ENCODE data around the gene TNNC1. TPM values are rescaled to one million over a fixed set of nuclear protein-coding genes. Genes with fewer than 3 reads are reported as not detected.

Gene TNNC1
- total and polyA plus RNA-seq, 2 of the 13 experiments (the other 11 are each of a cell fraction or from before 2014, with no cell fraction given), result 11.8 to 36.4 TPM

GRCh38 chr3:52429779-52430415, 23.9 kb downstream of the TNNC1 start (continued):
- TF ChIP-seq ZNF574 (CRISPR knock-in tag; IDR thresholded peaks at IDR 0.05) (peak; percentile 46; the same call in 1 of the 2 replicates), SOX5 (CRISPR knock-in tag; IDR thresholded peaks at IDR 0.05; ENCODE audit: borderline replicate concordance) (peak; percentile 100), POGK (CRISPR knock-in tag; conservative IDR thresholded peaks at IDR 0.05) (no peak), ZNF644 (CRISPR knock-in tag; IDR thresholded peaks at IDR 0.05; ENCODE audit: low read depth) (0 out of 2 replicates have a peak, but pooled peaks have one; percentile 48), MTF2 (CRISPR knock-in tag; IDR thresholded peaks at IDR 0.05; ENCODE audit: borderline replicate concordance) (no peak), CBX1 (IDR thresholded peaks at IDR 0.05; ENCODE audit: low read depth) (peak; percentile 28), ZNF281 (CRISPR knock-in tag; IDR thresholded peaks at IDR 0.05; ENCODE audit: borderline replicate concordance) (peak; percentile 56; the same call in 1 of the 2 replicates), ZNF891 (CRISPR knock-in tag; IDR thresholded peaks at IDR 0.05) (no peak), KDM6A (CRISPR knock-in tag; IDR thresholded peaks at IDR 0.05; ENCODE audit: low read depth) (no peak; the same call in none of the 2 replicates), NCOA2 (CRISPR knock-in tag; IDR thresholded peaks at IDR 0.05) (peak; percentile 54), ZNF441 (CRISPR knock-in tag; IDR thresholded peaks at IDR 0.05; ENCODE audit: borderline replicate concordance) (peak; percentile 54; the same call in 1 of the 2 replicates), HOMEZ (CRISPR knock-in tag; IDR thresholded peaks at IDR 0.05; ENCODE audit: low read depth) (peak; percentile 46; the same call in 1 of the 2 replicates), ZNF883 (CRISPR knock-in tag; IDR thresholded peaks at IDR 0.05; ENCODE audit: not compliant biosample characterization) (no peak), HDAC1 (CRISPR knock-in tag; IDR thresholded peaks at IDR 0.05) (peak; percentile 84), MAX (IDR thresholded peaks at IDR 0.05) (peak; percentile 64), NFIB (CRISPR knock-in tag; IDR thresholded peaks at IDR 0.05; ENCODE audit: borderline replicate concordance) (no peak), HOXA9 (CRISPR knock-in tag; IDR thresholded peaks at IDR 0.05; ENCODE audit: borderline replicate concordance) (no peak), BRCA1 (CRISPR knock-in tag; IDR thresholded peaks at IDR 0.05) (peak; percentile 53; the same call in 1 of the 2 replicates), IKZF5 (CRISPR knock-in tag; IDR thresholded peaks at IDR 0.05) (peak; percentile 98), NFYB (CRISPR knock-in tag; IDR thresholded peaks at IDR 0.05) (peak; percentile 33; the same call in 1 of the 2 replicates)

Measured in HepG2 (cell line).